GM19043 (cell line): ENCODE measurements around the gene PARD3.

Experiments
- ATAC-seq: cut with Tn5 transposase; IDR thresholded peaks from one replicate; pipeline ENCODE4 v1.9.1; 2021; ENCODE audit warnings: low read depth; ENCODE audit not compliant: unreplicated experiment

Gene PARD3

GRCh38 chr10:34484164-34484563, 330.9 kb downstream of the PARD3 start:
- no peak for ATAC-seq

GRCh38 chr10:34480345-34480744, 334.8 kb downstream of the PARD3 start:
- no peak for ATAC-seq

- no peak for ATAC-seq
Measured at GRCh38 chr10:34479520-34480179, 335.4 kb downstream of the PARD3 start.

DNA sequence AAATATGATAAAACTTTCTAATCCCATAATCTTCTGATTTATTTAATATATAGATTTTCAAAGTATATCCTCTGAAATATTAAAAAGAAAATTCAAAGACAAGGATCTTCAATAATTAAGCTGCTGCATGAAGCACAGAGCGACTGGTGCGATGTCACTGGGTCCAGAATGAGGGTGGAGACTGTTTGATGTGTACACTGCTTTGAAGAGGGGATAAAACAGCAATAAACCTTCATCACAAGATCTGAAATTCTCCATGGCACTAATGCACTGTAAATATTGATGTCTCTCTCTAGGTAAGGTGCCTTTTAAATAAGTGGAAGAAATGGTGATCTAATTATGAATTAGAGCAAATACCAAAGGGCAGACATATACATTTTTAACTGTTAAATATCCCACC, 337.8 kb downstream of the PARD3 start:
- no peak for ATAC-seq

DNA sequence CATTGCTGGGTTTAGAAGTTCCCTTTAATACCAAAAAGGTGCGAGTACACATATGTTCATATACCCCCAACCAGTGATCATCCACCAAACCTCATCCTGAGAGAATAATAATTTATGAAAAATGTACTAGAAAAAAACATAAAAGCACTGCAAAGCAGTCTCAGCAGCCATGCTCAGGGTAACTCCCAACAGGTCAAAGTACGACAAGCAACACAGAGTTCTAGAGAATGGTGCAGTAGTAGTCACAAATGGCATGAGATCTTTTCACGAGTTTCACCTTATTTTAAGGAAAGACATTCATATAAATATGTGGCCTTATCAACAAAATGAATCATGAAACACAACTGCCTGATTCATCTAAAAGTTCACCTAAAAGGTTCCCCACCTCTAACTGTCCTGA, 338.5 kb downstream of the PARD3 start:
- ATAC-seq: no peak

DNA sequence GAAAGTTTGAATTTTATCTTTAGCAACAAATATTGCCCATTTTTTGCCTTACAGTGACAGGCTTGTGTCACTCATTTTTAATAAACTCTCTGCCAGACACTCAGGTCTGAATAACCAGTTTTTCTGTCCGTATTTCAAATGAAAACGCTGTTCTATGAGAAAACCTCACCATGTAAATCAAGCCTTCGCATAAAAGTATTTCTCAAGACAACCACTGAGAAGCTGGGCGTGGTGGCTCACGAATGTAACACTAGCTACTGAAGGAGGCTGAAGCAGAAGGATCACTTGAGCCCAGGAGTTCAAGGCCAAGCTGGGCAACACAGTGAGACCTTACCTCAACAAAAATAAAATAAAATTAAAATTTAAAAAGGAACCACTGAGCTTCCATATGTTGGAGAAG, 339.3 kb downstream of the PARD3 start:
- ATAC-seq: no peak

DNA sequence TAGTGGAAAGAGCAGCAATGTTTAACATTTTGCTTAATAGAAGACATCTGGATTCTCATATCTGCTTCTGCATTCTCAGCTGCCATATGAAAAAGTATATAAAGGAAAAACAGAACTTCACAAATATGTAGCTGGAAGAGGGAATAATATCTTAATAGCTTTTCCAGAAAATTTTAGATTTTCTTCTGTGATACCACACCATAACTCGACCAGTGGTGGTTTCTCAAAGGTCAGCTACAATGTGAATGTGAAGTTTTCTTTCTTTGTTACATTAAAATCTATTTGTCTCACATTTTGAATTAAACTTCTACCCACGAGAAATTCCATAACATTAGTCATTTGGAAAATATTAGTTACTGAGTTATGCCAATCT, 339.8 kb downstream of the PARD3 start:
- ATAC-seq: no peak

GRCh38 chr10:34474555-34475273, 340.4 kb downstream of the PARD3 start:
- no peak for ATAC-seq

GRCh38 chr10:34474009-34474376, 341.1 kb downstream of the PARD3 start:
- no peak for ATAC-seq

- ATAC-seq: no peak
Measured at GRCh38 chr10:34473174-34474008, 341.7 kb downstream of the PARD3 start.

GRCh38 chr10:34470307-34470706, 344.8 kb downstream of the PARD3 start:
- ATAC-seq: no peak

DNA sequence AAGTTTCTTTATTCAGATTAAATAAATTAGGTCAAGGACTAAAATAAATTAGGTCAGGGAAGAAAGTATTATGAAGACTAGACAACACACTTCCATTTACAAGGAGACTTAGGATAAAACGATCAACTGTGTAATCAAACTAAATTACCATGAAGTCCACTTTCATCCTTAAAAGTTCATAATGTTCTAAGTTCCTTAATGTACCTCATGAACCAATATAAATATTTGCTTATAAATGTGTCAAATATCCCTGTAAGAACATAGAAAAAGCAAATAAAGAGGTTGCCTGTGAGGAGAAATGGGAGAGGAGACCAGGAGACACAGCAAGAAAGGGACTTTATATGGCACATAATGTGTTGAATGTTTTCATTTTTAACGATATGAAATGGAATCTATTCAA, 345.6 kb downstream of the PARD3 start:
- ATAC-seq: no peak

DNA sequence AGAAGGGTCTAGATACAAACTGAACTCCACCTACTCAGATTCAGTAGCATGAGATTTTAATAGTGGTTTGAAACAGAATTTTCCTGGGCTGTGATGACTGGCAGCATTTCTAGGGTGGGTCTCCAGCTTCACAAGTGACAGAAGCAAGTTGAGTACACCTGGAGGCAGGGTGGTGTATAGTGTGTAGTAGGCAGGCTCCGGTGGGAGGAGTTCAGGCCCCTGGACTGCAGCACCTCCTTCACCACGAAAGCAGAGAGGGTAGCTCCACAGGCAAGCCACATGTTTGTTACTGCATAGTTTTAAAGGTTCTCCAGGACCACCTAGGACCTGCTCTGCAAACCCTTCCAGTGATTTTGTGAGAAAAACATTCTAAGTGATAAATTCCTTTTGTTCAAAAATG, 347.2 kb downstream of the PARD3 start:
- ATAC-seq: no peak

- no peak for ATAC-seq
Measured at GRCh38 chr10:34467364-34467763, 347.7 kb downstream of the PARD3 start.

GRCh38 chr10:34465678-34466077, 349.4 kb downstream of the PARD3 start:
- ATAC-seq: no peak

DNA sequence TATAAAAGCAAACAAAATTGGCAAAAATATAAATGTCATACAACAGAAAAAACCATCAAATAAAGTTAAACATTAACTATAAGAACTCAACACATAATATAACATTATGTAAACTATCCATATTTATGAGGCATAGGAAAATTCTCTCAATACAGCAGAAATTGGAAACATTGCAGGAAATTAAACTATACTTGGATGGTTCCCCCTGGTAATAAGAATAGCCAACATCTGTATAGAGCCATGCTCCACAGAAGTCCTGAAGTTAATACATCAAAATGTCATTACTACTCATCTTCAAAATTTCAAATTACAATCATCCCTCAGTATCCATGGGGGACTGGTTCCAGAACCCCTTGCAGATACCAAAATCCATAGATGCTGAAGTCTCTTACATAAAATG, 350.5 kb downstream of the PARD3 start:
- ATAC-seq: no peak

- ATAC-seq: no peak
Measured at GRCh38 chr10:34464000-34464399, 351.1 kb downstream of the PARD3 start.

- ATAC-seq: no peak
Measured at GRCh38 chr10:34462993-34463392, 352.1 kb downstream of the PARD3 start.

DNA sequence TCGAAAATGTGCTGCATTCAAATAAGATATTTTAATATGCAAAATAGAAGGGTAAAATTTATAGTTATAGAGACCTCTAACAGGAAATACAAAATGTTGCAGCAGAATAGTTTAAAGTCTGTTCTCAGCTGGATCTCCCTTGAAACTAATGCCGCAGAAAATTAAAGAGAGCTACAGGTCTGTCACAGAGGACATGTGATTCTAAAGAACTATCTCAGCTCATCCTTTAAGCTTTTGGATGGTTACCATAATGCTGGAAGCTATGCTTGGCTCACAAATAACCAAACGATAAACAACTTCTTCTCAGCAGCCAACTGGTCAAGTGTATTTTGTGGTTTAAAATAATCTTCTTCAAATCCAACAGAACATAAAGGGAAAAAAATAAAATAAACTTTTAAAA, 353.0 kb downstream of the PARD3 start:
- no peak for ATAC-seq

DNA sequence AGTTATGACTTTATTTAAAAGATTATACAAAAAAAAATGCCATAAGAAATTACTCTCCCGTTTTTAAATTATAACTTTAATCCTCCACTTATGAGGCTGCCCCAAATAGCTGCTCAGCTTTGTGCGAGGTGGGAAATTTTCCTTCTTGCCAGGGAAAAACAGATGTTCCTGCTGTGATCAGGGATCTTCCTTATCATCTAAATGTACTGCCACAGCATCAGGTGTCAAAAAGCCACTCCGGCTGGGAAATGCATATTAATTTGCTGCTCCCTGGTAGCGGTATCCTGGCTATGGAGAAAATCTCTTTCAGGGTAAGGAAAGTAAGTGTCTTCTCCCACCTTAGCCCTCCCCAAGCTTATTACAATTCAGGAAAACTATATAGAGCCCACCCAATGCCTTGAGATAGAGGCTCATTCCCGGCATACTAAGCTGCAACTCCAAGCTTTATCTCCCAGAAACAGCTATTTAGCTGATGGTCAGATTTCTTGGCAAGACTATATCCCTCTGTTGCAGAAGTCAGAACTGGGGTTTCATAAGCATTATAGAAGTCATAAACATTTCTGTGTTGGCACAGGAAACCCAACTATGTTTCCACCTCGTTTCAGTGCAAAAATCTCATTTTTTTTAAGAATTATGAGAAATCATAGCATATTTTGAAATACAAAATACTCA, 360.4 kb downstream of the PARD3 start:
- no peak for ATAC-seq

DNA sequence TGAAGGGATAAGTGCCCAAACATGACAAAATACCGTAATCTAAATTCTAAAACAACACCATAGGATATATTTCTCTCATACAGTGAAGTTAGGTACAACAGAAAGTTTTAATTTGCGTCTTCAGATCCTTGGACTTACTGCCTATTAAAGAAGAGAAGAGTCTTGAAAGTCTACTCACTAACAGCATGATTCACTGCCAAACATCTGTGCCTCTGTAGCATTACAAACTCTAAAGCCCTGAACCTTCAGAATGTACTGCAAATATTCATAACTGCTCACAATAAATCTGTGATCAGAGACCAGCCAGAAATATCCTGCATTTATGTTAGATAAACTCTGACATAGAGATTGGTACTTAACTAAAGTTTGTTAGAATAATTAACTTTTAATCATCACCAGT, 365.3 kb downstream of the PARD3 start:
- no peak for ATAC-seq
